GM21367 (cell line): ENCODE data around the gene TPST1.
"Not testable (repeated sequence)": the region's sequence is repeated elsewhere in the genome, so short reads cannot be mapped to it uniquely, and the experiment has no call there.

Experiments
- ATAC-seq: cut with Tn5 transposase; IDR thresholded peaks from one replicate; pipeline ENCODE4 v1.9.1; 2021; ENCODE audit not compliant: unreplicated experiment

TPST1 gene

GRCh38 chr7:66376264-66376945, 171.3 kb downstream of the TPST1 start:
- ATAC-seq: no peak

- ATAC-seq: no peak
Measured at GRCh38 chr7:66377045-66377444, 171.9 kb downstream of the TPST1 start.

- no peak for ATAC-seq
Measured at GRCh38 chr7:66377714-66378113, 172.6 kb downstream of the TPST1 start.

- ATAC-seq: no peak
Measured at GRCh38 chr7:66379542-66380160, 174.5 kb downstream of the TPST1 start.

- ATAC-seq: no peak
Measured at GRCh38 chr7:66380272-66380888, 175.2 kb downstream of the TPST1 start.

GRCh38 chr7:66382182-66382923, 177.2 kb downstream of the TPST1 start:
- not testable (repeated sequence) for ATAC-seq

- not testable (repeated sequence) for ATAC-seq
Measured at GRCh38 chr7:66385191-66385905, 180.2 kb downstream of the TPST1 start.

GRCh38 chr7:66395128-66395571, 190.0 kb downstream of the TPST1 start:
- ATAC-seq: not testable (repeated sequence)

- not testable (repeated sequence) for ATAC-seq
Measured at GRCh38 chr7:66396052-66396451, 190.9 kb downstream of the TPST1 start.

- ATAC-seq: not testable (repeated sequence)
Measured at GRCh38 chr7:66398841-66399240, 193.7 kb downstream of the TPST1 start.

GRCh38 chr7:66399566-66399965, 194.4 kb downstream of the TPST1 start:
- ATAC-seq: no peak

- ATAC-seq: no peak
Measured at GRCh38 chr7:66400400-66400799, 195.3 kb downstream of the TPST1 start.

- not testable (repeated sequence) for ATAC-seq
Measured at GRCh38 chr7:66401126-66401525, 196.0 kb downstream of the TPST1 start.

- not testable (repeated sequence) for ATAC-seq
Measured at GRCh38 chr7:66401932-66402331, 196.8 kb downstream of the TPST1 start.

GRCh38 chr7:66403564-66403963, 198.4 kb downstream of the TPST1 start:
- ATAC-seq: no peak

GRCh38 chr7:66409493-66409892, 204.4 kb downstream of the TPST1 start:
- no peak for ATAC-seq
